Activated naive CD4-positive, alpha-beta T cell treated with anti-CD3 and anti-CD28 coated beads, Interleukin-2, amount 50 U/mL, for 72 hours (primary cell): ENCODE results near the gene IMPA2. TPM values are rescaled to one million over a fixed set of nuclear protein-coding genes. Genes with fewer than 3 reads are reported as not detected.
"Not testable (repeated sequence)": the region's sequence is repeated elsewhere in the genome, so short reads cannot be mapped to it uniquely, and the experiment has no call there.

Experiments used
- ATAC-seq, 2 donors: fragments of 150-1000 bp; cut with Tn5 transposase; 2 replicates each; pipeline ENCODE4 v1.10.0; 2021; ENCODE audit warnings: mild to moderate bottlenecking in 2 of 2, moderate library complexity in 2 of 2
- DNase-seq, 2 donors: peaks; one replicate each; pipeline ENCODE4 v3.0.0; 2021 to 2022; ENCODE audit warnings: low spot score in 2 of 2
- H3K27ac Mint-ChIP-seq, 2 donors: one replicate each; pipeline ENCODE4 v1.8.0; 2022; ENCODE audit warnings: mild to moderate bottlenecking in 2 of 2, mixed read lengths in 2 of 2
- H3K36me3 Mint-ChIP-seq, 2 donors: one replicate each; pipeline ENCODE4 v1.8.0; 2022; ENCODE audit warnings: mixed read lengths in 2 of 2
- H3K9me3 Mint-ChIP-seq, 2 donors: one replicate each; pipeline ENCODE4 v1.8.0; 2022; ENCODE audit warnings: mixed read lengths in 2 of 2
- total RNA-seq, 2 donors: library from RNA; stranded (reverse); gene quantifications; one replicate each; pipeline ENCODE4 v1.2.3, GENCODE V29; 2022

Gene IMPA2
- total RNA-seq, 2 donors from 2014 or later, result 21.9 to 36.5 TPM

GRCh38 chr18:12027480-12027879 lies 46.2 kb downstream of the IMPA2 start:
- peak overlapping the region in 1 of 2 donors; percentile 29 for H3K27ac Mint-ChIP-seq
- ATAC-seq (no peak), DNase-seq (no peak)
- no peaks in the 10 kb centered on the region for H3K36me3 Mint-ChIP-seq
- no peaks in the 10 kb centered on the region for H3K9me3 Mint-ChIP-seq

GRCh38 chr18:12028040-12028628 lies 46.8 kb downstream of the IMPA2 start:
- Mint-ChIP-seq H3K27ac (no peak overlapping the region), H3K9me3 (no peaks in the 10 kb centered on the region), H3K36me3 (no peaks in the 10 kb centered on the region)
- DNase-seq (peak in 1 of 2 donors; percentile 7), ATAC-seq (no peak)

GRCh38 chr18:12028674-12029073 lies 47.4 kb downstream of the IMPA2 start:
- no peaks in the 10 kb centered on the region for H3K9me3 Mint-ChIP-seq
- peak in 1 of 2 donors; percentile 47 for DNase-seq
- H3K36me3 Mint-ChIP-seq, result no peaks in the 10 kb centered on the region
- no peak for ATAC-seq
- no peak overlapping the region for H3K27ac Mint-ChIP-seq

- ATAC-seq (no peak), DNase-seq (peak in 1 of 2 donors; percentile 46)
- H3K36me3 Mint-ChIP-seq, result no peaks in the 10 kb centered on the region
- H3K27ac Mint-ChIP-seq, result no peak overlapping the region
- no peaks in the 10 kb centered on the region for H3K9me3 Mint-ChIP-seq
Observed at GRCh38 chr18:12029786-12030584, 48.7 kb downstream of the IMPA2 start.

GRCh38 chr18:12030670-12031069 lies 49.4 kb downstream of the IMPA2 start:
- Mint-ChIP-seq H3K9me3 (no peaks in the 10 kb centered on the region), H3K27ac (no peak overlapping the region), H3K36me3 (no peaks in the 10 kb centered on the region)
- no peak for ATAC-seq
- no peak for DNase-seq

GRCh38 chr18:12031181-12031580 lies 49.9 kb downstream of the IMPA2 start:
- Mint-ChIP-seq H3K36me3 (no peaks in the 10 kb centered on the region), H3K27ac (no peak overlapping the region), H3K9me3 (no peaks in the 10 kb centered on the region)
- DNase-seq, result peak in 1 of 2 donors; percentile 7
- no peak for ATAC-seq

- Mint-ChIP-seq H3K27ac (no peak overlapping the region), H3K9me3 (no peaks in the 10 kb centered on the region), H3K36me3 (no peaks in the 10 kb centered on the region)
- ATAC-seq, result no peak
- DNase-seq, result no peak
Observed at GRCh38 chr18:12031846-12032245, 50.5 kb downstream of the IMPA2 start.

GRCh38 chr18:12032786-12033642 lies 51.7 kb downstream of the IMPA2 start:
- ATAC-seq (no peak), DNase-seq (peak in 1 of 2 donors; percentile 30)
- Mint-ChIP-seq H3K27ac (peak overlapping the region in 1 of 2 donors; percentile 30), H3K36me3 (no peaks in the 10 kb centered on the region), H3K9me3 (no peaks in the 10 kb centered on the region)

GRCh38 chr18:12033643-12034025 lies 52.3 kb downstream of the IMPA2 start:
- Mint-ChIP-seq H3K27ac (no peak overlapping the region), H3K36me3 (no peaks in the 10 kb centered on the region), H3K9me3 (no peaks in the 10 kb centered on the region)
- no peak for DNase-seq
- ATAC-seq, result no peak

GRCh38 chr18:12034241-12035100 lies 53.2 kb downstream of the IMPA2 start:
- Mint-ChIP-seq H3K27ac (peak overlapping the region in 1 of 2 donors; percentile 46), H3K9me3 (no peaks in the 10 kb centered on the region), H3K36me3 (no peaks in the 10 kb centered on the region)
- DNase-seq, result peak in 1 of 2 donors; percentile 16
- no peak for ATAC-seq

- no peak for ATAC-seq
- H3K36me3 Mint-ChIP-seq, result no peaks in the 10 kb centered on the region
- no peaks in the 10 kb centered on the region for H3K9me3 Mint-ChIP-seq
- no peak overlapping the region for H3K27ac Mint-ChIP-seq
- peak in 1 of 2 donors; percentile 37 for DNase-seq
Observed at GRCh38 chr18:12035481-12035880, 54.2 kb downstream of the IMPA2 start.

GRCh38 chr18:12036201-12036751 lies 55.0 kb downstream of the IMPA2 start:
- no peak for ATAC-seq
- peak in 1 of 2 donors; percentile 28 for DNase-seq

GRCh38 chr18:12038082-12038638 lies 56.9 kb downstream of the IMPA2 start:
- ATAC-seq (peak; percentile 6 to 13), DNase-seq (peak in 1 of 2 donors; percentile 27)
- H3K36me3 Mint-ChIP-seq, result no peaks in the 10 kb centered on the region
- H3K9me3 Mint-ChIP-seq, result no peaks in the 10 kb centered on the region
- peak overlapping the region in 1 of 2 donors; percentile 74 for H3K27ac Mint-ChIP-seq

More at GRCh38 chr18:12036201-12036751, 55.0 kb downstream of the IMPA2 start:
- Mint-ChIP-seq H3K36me3 (no peaks in the 10 kb centered on the region), H3K27ac (no peak overlapping the region), H3K9me3 (no peaks in the 10 kb centered on the region)

GRCh38 chr18:12038639-12039539 lies 57.6 kb downstream of the IMPA2 start:
- H3K27ac Mint-ChIP-seq, result no peak overlapping the region
- no peaks in the 10 kb centered on the region for H3K36me3 Mint-ChIP-seq

GRCh38 chr18:12039540-12039930 lies 58.2 kb downstream of the IMPA2 start:
- not testable (repeated sequence) for H3K27ac Mint-ChIP-seq, ATAC-seq, H3K9me3 Mint-ChIP-seq, DNase-seq, H3K36me3 Mint-ChIP-seq

More at GRCh38 chr18:12038639-12039539, 57.6 kb downstream of the IMPA2 start:
- H3K9me3 Mint-ChIP-seq, result no peaks in the 10 kb centered on the region
- DNase-seq (peak; percentile 81 to 83), ATAC-seq (peak; percentile 71 to 87)
